Measurements from ENCODE around the gene TAB2.

GRCh38 chr6:149277621-149278020, 39.9 kb upstream of the TAB2 start:
- TF ChIP-seq CTCF (IDR thresholded peaks at IDR 0.05; ENCODE audit: poor library complexity) (no peak), EZH2 (IDR thresholded peaks at IDR 0.05; ENCODE audit: borderline replicate concordance) (no peak), EZH2phosphoT487 (IDR thresholded peaks at IDR 0.05; ENCODE audit: low read depth, severe bottlenecking, unreplicated experiment) (no peak)
